Measurements from ENCODE around the gene PTPRZ1.

Gene PTPRZ1

GRCh38 chr7:121960678-121961077 lies 87.7 kb downstream of the PTPRZ1 start:
- no peak for DNase-seq

DNA sequence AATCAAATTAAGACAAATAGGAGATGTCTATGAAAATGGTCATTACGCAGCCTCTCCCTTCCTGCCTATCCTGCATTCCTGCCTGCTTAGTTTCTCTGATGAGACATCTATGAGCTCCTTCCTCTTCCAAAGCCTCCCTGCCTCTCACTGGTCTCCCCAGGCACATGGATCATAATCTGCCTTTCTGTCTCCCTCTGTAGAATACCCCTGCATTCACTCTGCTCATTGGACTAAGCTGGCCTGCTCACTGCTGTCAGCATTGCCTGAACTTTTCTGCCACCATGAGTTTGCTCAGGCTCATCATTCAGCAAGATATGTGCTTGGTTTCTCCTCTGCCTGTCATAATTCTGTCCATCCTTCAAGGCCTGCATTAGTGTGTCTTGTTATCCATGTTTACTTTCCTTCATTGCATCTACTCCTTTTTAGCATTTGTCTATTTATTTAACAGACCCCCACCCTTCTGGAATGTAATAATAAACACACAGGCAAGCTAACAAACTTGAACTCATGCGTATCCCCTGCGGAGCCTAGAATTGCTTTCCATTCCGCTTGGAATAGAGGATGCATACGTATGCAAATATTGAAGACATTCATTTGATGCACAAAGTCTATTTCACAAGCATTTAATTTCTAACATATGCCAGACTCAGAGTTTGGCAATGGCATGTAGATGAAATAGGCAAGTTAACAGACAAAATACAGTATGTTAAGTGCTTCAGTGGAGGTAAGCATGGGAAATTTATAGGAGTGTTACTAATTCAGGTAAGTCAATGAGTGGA lies 88.3 kb downstream of the PTPRZ1 start:
- no peak for DNase-seq

DNA sequence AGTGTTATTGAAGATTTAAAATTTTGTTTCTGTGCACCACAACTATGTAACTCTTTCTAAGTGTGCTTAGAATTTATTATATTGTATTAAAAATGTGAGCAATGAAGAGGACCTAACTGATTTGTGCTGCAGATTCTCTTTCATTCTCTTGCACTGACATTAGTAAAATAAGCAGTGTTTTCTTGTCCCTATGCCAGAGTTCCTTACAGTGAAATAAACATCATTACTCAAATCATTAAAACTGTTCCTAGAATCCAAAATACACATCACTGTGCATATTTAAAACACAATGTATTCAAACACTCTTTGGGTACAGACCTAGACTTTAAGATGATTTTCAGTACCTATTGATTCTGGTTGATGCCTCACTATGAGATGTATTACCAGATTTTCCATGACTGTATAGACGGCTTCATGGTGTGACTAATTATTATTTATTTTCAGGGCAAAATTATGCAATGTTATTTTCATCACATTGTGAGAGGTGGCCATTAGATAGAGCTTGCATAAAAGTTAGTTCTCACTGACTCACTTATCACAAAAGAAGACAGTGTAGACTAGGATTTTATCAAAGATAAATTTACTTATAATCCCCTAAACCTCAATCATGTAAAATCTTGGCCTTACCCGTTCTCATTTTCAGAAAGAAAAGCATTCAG lies 93.4 kb downstream of the PTPRZ1 start:
- no peak for DNase-seq

- no peak for DNase-seq
Observed at GRCh38 chr7:121966935-121967332, 94.0 kb downstream of the PTPRZ1 start.

- no peak for DNase-seq
Observed at GRCh38 chr7:121985476-121986030, 112.6 kb downstream of the PTPRZ1 start.

DNA sequence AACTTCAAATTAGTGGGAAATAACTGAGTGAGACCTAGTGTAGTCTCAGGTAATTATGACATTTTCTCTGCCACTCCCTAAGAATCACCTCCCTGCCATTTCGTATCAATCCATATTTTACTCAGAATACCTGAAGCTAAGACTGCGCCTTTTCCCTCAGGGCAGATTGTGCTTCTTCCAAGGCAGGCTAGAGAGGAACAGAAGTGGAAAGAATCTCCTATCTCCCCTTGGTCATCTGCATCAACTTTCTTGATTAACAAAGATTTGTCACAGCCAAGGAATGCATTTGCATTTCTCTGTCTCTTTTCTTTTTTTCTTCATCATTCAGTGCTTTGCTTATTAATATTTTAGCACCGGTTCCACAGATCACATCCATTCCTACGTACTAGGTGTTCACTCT lies 119.1 kb downstream of the PTPRZ1 start:
- no peak for DNase-seq

DNA sequence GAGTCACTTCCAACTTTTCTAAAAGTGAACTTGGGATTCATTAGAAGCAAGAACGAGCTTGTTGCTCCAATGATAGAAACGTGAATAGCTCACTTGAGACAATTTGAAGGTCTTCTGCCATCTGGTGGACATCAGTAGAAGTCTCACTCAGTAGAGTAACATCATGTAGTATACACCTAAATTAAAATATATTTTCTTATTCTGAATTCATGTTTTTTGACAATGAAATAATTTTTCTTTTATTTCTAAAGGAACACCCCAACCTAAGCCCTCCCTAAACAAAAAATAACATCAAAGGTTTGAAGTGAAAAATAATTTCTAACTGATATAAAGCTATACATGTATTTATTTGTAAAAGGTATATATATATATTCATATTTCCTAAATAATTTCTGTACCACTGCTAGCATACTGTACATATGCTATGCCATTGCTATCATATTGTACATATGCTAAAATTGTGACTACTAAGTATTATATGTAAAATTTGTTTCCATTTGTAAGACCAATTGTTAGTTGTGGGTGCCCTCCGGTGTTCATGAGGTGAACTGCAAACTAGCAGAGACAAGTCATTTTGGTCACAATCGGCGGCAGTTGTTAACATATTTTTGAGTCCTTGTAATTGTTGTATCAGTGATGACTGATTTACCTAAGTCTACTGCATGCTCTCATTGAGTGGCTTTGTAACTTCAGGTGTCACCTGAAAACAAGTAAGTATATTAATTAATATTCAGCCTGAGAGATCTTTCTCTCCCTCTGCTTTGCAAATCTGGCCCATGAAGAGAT lies 121.9 kb downstream of the PTPRZ1 start:
- peak in 1 of 2 donors; percentile 23 for DNase-seq

GRCh38 chr7:122006687-122007086 lies 133.7 kb downstream of the PTPRZ1 start:
- DNase-seq = no peak

- no peak for DNase-seq
Observed at GRCh38 chr7:122010116-122010515, 137.2 kb downstream of the PTPRZ1 start.

DNA sequence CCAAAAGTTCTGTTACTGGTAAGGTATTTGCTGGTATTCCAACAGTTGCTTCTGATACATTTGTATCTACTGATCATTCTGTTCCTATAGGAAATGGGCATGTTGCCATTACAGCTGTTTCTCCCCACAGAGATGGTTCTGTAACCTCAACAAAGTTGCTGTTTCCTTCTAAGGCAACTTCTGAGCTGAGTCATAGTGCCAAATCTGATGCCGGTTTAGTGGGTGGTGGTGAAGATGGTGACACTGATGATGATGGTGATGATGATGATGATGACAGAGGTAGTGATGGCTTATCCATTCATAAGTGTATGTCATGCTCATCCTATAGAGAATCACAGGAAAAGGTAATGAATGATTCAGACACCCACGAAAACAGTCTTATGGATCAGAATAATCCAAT lies 140.1 kb downstream of the PTPRZ1 start:
- DNase-seq = no peak

DNA sequence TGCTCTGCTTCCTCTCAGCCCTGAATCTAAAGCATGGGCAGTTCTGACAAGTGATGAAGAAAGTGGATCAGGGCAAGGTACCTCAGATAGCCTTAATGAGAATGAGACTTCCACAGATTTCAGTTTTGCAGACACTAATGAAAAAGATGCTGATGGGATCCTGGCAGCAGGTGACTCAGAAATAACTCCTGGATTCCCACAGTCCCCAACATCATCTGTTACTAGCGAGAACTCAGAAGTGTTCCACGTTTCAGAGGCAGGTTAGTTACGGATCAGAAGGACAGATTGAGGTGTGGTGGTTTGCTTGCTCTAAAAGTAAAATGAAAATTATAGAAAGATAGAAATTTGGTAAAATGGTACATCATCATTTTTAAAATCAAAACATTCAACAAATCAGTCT lies 140.7 kb downstream of the PTPRZ1 start:
- no peak for DNase-seq

- DNase-seq = no peak
Observed at GRCh38 chr7:122014697-122015096, 141.7 kb downstream of the PTPRZ1 start.

DNA sequence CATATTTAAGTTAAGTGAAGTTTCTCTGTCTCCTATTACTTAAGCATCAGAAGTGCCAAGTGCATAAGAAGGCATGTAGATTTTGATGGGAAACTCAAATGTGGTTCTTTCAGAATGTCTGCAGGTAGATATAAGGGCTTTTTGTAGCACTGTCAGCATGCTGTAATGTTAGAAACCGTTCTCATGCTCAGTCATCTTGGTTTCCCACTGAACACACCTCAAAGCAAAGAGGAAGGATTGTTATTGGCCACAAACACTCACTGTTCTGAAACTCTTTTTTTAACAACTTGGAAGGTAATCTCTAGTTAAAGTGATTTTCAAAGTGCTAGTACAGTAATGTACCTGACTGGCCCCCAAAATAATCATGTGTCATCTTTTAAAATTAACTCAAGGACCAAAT lies 145.1 kb downstream of the PTPRZ1 start:
- no peak for DNase-seq

- DNase-seq = no peak
Observed at GRCh38 chr7:122027058-122027457, 154.1 kb downstream of the PTPRZ1 start.

DNA sequence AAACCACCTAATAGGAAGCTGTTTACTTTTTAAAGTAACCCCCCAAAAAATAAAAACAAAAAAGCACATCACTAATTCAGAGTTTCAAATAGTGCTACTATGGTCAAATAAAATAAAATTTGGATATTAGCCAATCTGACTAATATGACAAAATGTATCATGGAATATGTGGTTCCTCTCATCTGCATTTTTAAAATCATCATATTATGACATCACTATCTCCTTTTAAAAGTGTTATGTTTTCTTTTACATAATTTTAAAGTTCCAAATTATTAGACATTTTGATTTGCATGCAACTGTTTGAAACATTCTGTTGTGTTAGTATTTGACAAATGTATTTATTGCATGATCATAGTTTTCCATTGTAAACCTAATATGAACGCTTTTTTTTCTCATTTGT lies 160.7 kb downstream of the PTPRZ1 start:
- no peak for DNase-seq

DNA sequence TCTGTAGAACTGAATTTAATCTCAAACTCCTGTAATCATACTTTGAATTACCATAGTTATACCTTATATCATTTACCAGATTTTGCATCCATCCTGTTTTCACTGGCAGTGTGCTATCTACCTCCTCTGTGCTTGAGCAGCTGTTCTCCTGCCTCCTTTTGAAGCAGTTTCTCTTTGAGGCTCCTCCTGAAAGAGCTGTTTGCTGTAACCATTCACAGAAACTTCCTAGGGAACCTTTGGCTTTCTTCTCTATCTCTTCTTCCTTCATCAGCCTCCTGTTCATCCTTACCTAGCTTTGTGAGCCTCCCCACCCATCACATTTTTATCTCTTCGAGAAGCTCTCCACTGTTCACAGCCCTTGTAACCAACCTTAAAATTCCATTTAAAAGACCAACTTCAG lies 162.9 kb downstream of the PTPRZ1 start:
- DNase-seq = no peak

- no peak for DNase-seq
Observed at GRCh38 chr7:122038134-122038533, 165.2 kb downstream of the PTPRZ1 start.

GRCh38 chr7:122038904-122039303 lies 165.9 kb downstream of the PTPRZ1 start:
- no peak for DNase-seq

- DNase-seq = no peak
Observed at GRCh38 chr7:122040147-122040546, 167.2 kb downstream of the PTPRZ1 start.

DNA sequence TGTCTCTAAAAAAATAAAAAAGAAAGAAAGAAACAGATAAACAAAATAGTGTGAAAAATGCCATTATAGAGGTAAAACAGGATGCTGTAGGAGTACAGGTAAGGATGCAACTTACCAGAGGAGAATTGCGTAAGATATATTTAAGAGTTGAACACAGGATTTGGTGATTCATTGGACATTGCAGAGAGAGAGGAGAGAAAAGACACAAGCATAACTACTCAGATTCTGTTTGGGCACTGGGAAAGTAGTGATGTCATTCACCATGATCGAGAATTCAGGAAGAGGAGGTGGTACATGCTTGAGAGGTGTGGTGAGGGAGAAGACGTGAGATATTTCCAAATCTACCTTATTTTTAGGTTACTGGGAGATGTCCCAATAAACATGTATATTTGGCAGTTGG lies 173.4 kb downstream of the PTPRZ1 start:
- DNase-seq = no peak

DNA sequence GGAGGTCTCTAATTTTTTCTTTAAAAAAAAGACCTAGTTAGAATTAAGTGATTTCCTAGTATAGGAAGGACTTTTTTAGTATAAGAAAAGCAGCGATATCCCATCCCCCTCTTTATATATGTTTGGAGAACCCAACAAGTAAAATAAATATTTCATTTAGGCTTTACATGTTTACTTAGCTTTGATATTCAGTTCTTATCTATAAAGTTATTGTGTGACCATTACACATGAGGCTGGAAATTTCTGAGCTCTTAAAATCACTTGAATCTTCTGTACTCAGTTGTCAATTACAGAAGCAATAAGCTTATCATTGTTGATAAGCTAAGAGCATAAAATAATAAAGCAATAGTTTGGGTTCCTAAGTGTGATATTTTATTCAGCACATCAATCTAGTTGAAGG lies 181.4 kb downstream of the PTPRZ1 start:
- DNase-seq = no peak

GRCh38 chr7:122055073-122055472 lies 182.1 kb downstream of the PTPRZ1 start:
- DNase-seq = no peak

DNA sequence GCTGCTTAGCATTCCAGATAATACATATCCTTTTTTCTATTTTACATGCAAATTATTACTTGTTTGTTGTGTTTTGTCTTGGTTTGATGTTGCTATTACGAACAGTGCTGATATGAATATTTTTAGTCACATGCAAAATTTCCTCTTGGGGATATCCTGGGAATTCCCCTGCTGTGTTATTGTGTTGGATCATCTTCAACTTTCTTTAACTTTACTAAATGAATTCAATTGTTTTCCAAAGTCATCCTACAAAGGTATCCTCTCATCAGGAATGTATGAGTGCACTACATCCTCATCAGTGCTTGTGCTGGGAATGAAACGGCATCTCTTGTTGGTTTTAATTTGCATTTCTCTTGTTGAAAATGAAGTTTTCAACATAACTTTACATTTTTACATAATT lies 184.0 kb downstream of the PTPRZ1 start:
- no peak for DNase-seq

GRCh38 chr7:122059542-122059941 lies 186.6 kb downstream of the PTPRZ1 start:
- no peak for DNase-seq

Data from CD4-positive, alpha-beta T cell treated with Interleukin-1 beta for 1 hour (primary cell).